ENCODE results near the gene CALCA.

The CALCA gene

GRCh38 chr11:14972581-14973495 lies 687 bp upstream of the CALCA start:
- H3K4me3 ChIP-seq (ENCODE audit: low read depth, low read length), result no peak overlapping the region
- DNase-seq (ENCODE audit: low read depth, low spot score), result no peak
- in situ Hi-C loops (cut with HindIII; ENCODE audit: low sequenced_read_pairs), result no loop called here
- TF ChIP-seq, protein P1, sequence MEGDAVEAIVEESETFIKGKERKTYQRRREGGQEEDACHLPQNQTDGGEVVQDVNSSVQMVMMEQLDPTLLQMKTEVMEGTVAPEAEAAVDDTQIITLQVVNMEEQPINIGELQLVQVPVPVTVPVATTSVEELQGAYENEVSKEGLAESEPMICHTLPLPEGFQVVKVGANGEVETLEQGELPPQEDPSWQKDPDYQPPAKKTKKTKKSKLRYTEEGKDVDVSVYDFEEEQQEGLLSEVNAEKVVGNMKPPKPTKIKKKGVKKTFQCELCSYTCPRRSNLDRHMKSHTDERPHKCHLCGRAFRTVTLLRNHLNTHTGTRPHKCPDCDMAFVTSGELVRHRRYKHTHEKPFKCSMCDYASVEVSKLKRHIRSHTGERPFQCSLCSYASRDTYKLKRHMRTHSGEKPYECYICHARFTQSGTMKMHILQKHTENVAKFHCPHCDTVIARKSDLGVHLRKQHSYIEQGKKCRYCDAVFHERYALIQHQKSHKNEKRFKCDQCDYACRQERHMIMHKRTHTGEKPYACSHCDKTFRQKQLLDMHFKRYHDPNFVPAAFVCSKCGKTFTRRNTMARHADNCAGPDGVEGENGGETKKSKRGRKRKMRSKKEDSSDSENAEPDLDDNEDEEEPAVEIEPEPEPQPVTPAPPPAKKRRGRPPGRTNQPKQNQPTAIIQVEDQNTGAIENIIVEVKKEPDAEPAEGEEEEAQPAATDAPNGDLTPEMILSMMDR (IDR thresholded peaks at IDR 0.05; ENCODE audit: low read depth, low read length), result no peak

GRCh38 chr11:14969901-14970323 lies 2.2 kb downstream of the CALCA start:
- no peak for DNase-seq (ENCODE audit: low read depth, low spot score)
- TF ChIP-seq, protein P1 (IDR thresholded peaks at IDR 0.05; ENCODE audit: low read depth, low read length), result peak; percentile 58
- in situ Hi-C loops (cut with HindIII; ENCODE audit: low sequenced_read_pairs), result no loop called here
- H3K4me3 ChIP-seq (ENCODE audit: low read depth, low read length), result no peak overlapping the region

DNA sequence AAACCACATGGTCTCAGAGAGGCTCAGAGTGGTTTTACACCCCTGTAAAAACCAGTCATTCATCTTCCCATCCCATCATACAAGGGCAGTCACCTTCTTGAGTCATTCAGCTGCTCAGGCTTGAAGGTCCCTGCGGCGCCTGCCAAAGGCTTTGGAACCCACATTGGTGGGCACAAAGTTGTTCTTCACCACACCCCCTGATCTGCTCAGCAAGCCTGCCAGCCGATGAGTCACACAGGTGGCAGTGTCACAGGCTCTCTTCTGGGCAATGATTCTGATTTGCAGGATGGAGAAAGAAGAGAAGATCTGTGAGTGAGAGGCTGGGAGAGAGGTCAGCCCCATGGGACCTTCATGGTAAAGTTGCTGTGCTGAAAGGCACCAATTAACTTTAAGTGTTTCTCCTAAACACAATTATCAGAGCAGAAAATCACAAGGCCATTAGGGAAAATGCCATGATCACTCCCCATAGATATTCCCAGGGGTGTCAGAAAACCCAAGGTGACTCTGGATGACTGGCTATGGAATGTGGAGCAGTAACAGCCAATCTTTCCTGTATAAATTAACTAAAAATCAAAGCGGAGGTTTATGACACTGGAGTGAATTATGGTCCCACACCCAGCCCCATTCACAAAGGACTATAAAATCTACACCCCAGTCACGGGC lies 4.4 kb downstream of the CALCA start:
- DNase-seq (ENCODE audit: low read depth, low spot score), result no peak
- in situ Hi-C loops (cut with HindIII; ENCODE audit: low sequenced_read_pairs), result no loop called here
- TF ChIP-seq, protein P1 (IDR thresholded peaks at IDR 0.05; ENCODE audit: low read depth, low read length), result no peak
- no peak overlapping the region for H3K4me3 ChIP-seq (ENCODE audit: low read depth, low read length)

- in situ Hi-C loops (cut with HindIII; ENCODE audit: low sequenced_read_pairs), result no loop called here
- TF ChIP-seq, protein P1 (IDR thresholded peaks at IDR 0.05; ENCODE audit: low read depth, low read length), result no peak
- no peak overlapping the region for H3K4me3 ChIP-seq (ENCODE audit: low read depth, low read length)
- no peak for DNase-seq (ENCODE audit: low read depth, low spot score)
Measured at GRCh38 chr11:14956111-14956510, 16.0 kb downstream of the CALCA start.

DNA sequence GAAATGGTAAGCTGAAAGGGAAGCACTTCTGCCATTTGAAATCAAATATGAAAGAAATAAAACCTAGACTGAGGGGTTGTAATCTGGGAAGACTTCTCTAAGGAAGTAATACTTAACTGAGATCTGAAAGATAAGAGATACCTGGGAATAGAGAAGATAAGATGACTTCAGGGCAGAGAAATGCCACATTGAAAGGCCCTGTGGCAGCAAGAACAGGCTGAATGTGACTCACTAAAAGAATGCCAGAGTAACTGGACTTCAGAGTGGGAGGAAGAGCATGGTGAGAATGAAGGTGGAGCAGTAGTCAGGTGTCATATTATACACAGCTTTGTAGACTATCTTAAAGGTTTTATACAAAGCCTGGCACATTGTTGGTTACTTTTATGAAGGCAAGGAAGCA lies 17.6 kb downstream of the CALCA start:
- in situ Hi-C loops (cut with HindIII; ENCODE audit: low sequenced_read_pairs), result no loop called here
- H3K4me3 ChIP-seq (ENCODE audit: low read depth, low read length), result no peak overlapping the region
- DNase-seq (ENCODE audit: low read depth, low spot score), result no peak
- TF ChIP-seq, protein P1 (IDR thresholded peaks at IDR 0.05; ENCODE audit: low read depth, low read length), result no peak

- in situ Hi-C loops (cut with HindIII; ENCODE audit: low sequenced_read_pairs), result no loop called here
- no peak overlapping the region for H3K4me3 ChIP-seq (ENCODE audit: low read depth, low read length)
- DNase-seq (ENCODE audit: low read depth, low spot score), result no peak
- TF ChIP-seq, protein P1 (IDR thresholded peaks at IDR 0.05; ENCODE audit: low read depth, low read length), result no peak
Measured at GRCh38 chr11:14953904-14954303, 18.2 kb downstream of the CALCA start.
